ENCODE results near the gene PICK1.

PICK1 gene

GRCh38 chr22:38070250-38070921, 13.2 kb downstream of the PICK1 start:
- Histone ChIP-seq H3K27ac (ENCODE audit: insufficient read depth, low read depth, low read length, poor library complexity, severe bottlenecking) (peak overlapping the region; percentile 50), H3K4me1 (ENCODE audit: control insufficient read depth, insufficient read depth, low read length) (peaks cover 14% of the 10 kb centered on the region), H3K9me3 (ENCODE audit: control insufficient read depth, low read length) (no peaks in the 10 kb centered on the region), H3K36me3 (ENCODE audit: control insufficient read depth, insufficient read depth, low read length) (peaks cover 15% of the 10 kb centered on the region), H3K4me3 (ENCODE audit: insufficient read depth, low read depth, low read length) (no peak overlapping the region), H3K27me3 (ENCODE audit: control insufficient read depth, insufficient read depth, low read length, poor library complexity, severe bottlenecking) (no peaks in the 10 kb centered on the region)
- WGBS, 2 experiments, result 56 to 61% methylated on average over 11 of the region's 11 CpGs

- Histone ChIP-seq H3K9me3 (ENCODE audit: control insufficient read depth, low read length) (no peaks in the 10 kb centered on the region), H3K4me3 (ENCODE audit: insufficient read depth, low read depth, low read length) (no peak overlapping the region), H3K4me1 (ENCODE audit: control insufficient read depth, insufficient read depth, low read length) (peaks cover 15% of the 10 kb centered on the region), H3K27me3 (ENCODE audit: control insufficient read depth, insufficient read depth, low read length, poor library complexity, severe bottlenecking) (no peaks in the 10 kb centered on the region), H3K27ac (ENCODE audit: insufficient read depth, low read depth, low read length, poor library complexity, severe bottlenecking) (no peak overlapping the region), H3K36me3 (ENCODE audit: control insufficient read depth, insufficient read depth, low read length) (peaks cover 15% of the 10 kb centered on the region)
- 96% methylated on average over 22 of the region's 22 CpGs for WGBS, 2 experiments
Measured at GRCh38 chr22:38071421-38072321, 14.5 kb downstream of the PICK1 start.

GRCh38 chr22:38072322-38073149, 15.3 kb downstream of the PICK1 start:
- peaks cover 15% of the 10 kb centered on the region for H3K4me1 ChIP-seq (ENCODE audit: control insufficient read depth, insufficient read depth, low read length)
- H3K9me3 ChIP-seq (ENCODE audit: control insufficient read depth, low read length), result no peaks in the 10 kb centered on the region
- H3K27me3 ChIP-seq (ENCODE audit: control insufficient read depth, insufficient read depth, low read length, poor library complexity, severe bottlenecking), result no peaks in the 10 kb centered on the region
- H3K4me3 ChIP-seq (ENCODE audit: insufficient read depth, low read depth, low read length), result no peak overlapping the region
- H3K36me3 ChIP-seq (ENCODE audit: control insufficient read depth, insufficient read depth, low read length), result peaks cover 15% of the 10 kb centered on the region
- H3K27ac ChIP-seq (ENCODE audit: insufficient read depth, low read depth, low read length, poor library complexity, severe bottlenecking), result no peak overlapping the region
- WGBS, 2 experiments, result 94 to 96% methylated on average over 25 of the region's 25 CpGs

- H3K4me3 ChIP-seq (ENCODE audit: insufficient read depth, low read depth, low read length), result no peak overlapping the region
- H3K27me3 ChIP-seq (ENCODE audit: control insufficient read depth, insufficient read depth, low read length, poor library complexity, severe bottlenecking), result no peaks in the 10 kb centered on the region
- H3K27ac ChIP-seq (ENCODE audit: insufficient read depth, low read depth, low read length, poor library complexity, severe bottlenecking), result no peak overlapping the region
- H3K9me3 ChIP-seq (ENCODE audit: control insufficient read depth, low read length), result no peaks in the 10 kb centered on the region
- 95 to 97% methylated on average over 28 of the region's 28 CpGs for WGBS, 2 experiments
- peaks cover 15% of the 10 kb centered on the region for H3K36me3 ChIP-seq (ENCODE audit: control insufficient read depth, insufficient read depth, low read length)
- H3K4me1 ChIP-seq (ENCODE audit: control insufficient read depth, insufficient read depth, low read length), result peaks cover 15% of the 10 kb centered on the region
Measured at GRCh38 chr22:38073150-38074130, 16.2 kb downstream of the PICK1 start.

GRCh38 chr22:38074181-38075104, 17.2 kb downstream of the PICK1 start:
- Histone ChIP-seq H3K4me3 (ENCODE audit: insufficient read depth, low read depth, low read length) (no peak overlapping the region), H3K4me1 (ENCODE audit: control insufficient read depth, insufficient read depth, low read length) (peaks cover 13% of the 10 kb centered on the region), H3K27ac (ENCODE audit: insufficient read depth, low read depth, low read length, poor library complexity, severe bottlenecking) (no peak overlapping the region), H3K27me3 (ENCODE audit: control insufficient read depth, insufficient read depth, low read length, poor library complexity, severe bottlenecking) (peaks cover 1% of the 10 kb centered on the region), H3K9me3 (ENCODE audit: control insufficient read depth, low read length) (no peaks in the 10 kb centered on the region), H3K36me3 (ENCODE audit: control insufficient read depth, insufficient read depth, low read length) (peaks cover 15% of the 10 kb centered on the region)
- 95% methylated on average over 47 of the region's 47 CpGs for WGBS, 2 experiments

- Histone ChIP-seq H3K4me1 (ENCODE audit: control insufficient read depth, insufficient read depth, low read length) (peaks cover 6% of the 10 kb centered on the region), H3K4me3 (ENCODE audit: insufficient read depth, low read depth, low read length) (no peak overlapping the region), H3K9me3 (ENCODE audit: control insufficient read depth, low read length) (no peaks in the 10 kb centered on the region), H3K36me3 (ENCODE audit: control insufficient read depth, insufficient read depth, low read length) (peaks cover 15% of the 10 kb centered on the region), H3K27ac (ENCODE audit: insufficient read depth, low read depth, low read length, poor library complexity, severe bottlenecking) (no peak overlapping the region), H3K27me3 (ENCODE audit: control insufficient read depth, insufficient read depth, low read length, poor library complexity, severe bottlenecking) (peaks cover 9% of the 10 kb centered on the region)
- 93% methylated on average over 30 to 32 of the region's 32 CpGs for WGBS, 2 experiments
Measured at GRCh38 chr22:38075105-38075825, 18.1 kb downstream of the PICK1 start.

- Histone ChIP-seq H3K27ac (ENCODE audit: insufficient read depth, low read depth, low read length, poor library complexity, severe bottlenecking) (no peak overlapping the region), H3K4me1 (ENCODE audit: control insufficient read depth, insufficient read depth, low read length) (peaks cover 6% of the 10 kb centered on the region), H3K9me3 (ENCODE audit: control insufficient read depth, low read length) (no peaks in the 10 kb centered on the region), H3K27me3 (ENCODE audit: control insufficient read depth, insufficient read depth, low read length, poor library complexity, severe bottlenecking) (peaks cover 16% of the 10 kb centered on the region), H3K4me3 (ENCODE audit: insufficient read depth, low read depth, low read length) (no peak overlapping the region), H3K36me3 (ENCODE audit: control insufficient read depth, insufficient read depth, low read length) (peaks cover 15% of the 10 kb centered on the region)
- WGBS, 2 experiments, result 84 to 88% methylated on average over 11 to 13 of the region's 13 CpGs
Measured at GRCh38 chr22:38075961-38076360, 18.8 kb downstream of the PICK1 start.

- Histone ChIP-seq H3K9me3 (ENCODE audit: control insufficient read depth, low read length) (no peaks in the 10 kb centered on the region), H3K27ac (ENCODE audit: insufficient read depth, low read depth, low read length, poor library complexity, severe bottlenecking) (no peak overlapping the region), H3K4me3 (ENCODE audit: insufficient read depth, low read depth, low read length) (no peak overlapping the region), H3K27me3 (ENCODE audit: control insufficient read depth, insufficient read depth, low read length, poor library complexity, severe bottlenecking) (peaks cover 28% of the 10 kb centered on the region), H3K4me1 (ENCODE audit: control insufficient read depth, insufficient read depth, low read length) (peaks cover 12% of the 10 kb centered on the region), H3K36me3 (ENCODE audit: control insufficient read depth, insufficient read depth, low read length) (peaks cover 13% of the 10 kb centered on the region)
- 90 to 91% methylated on average over 12 of the region's 12 CpGs for WGBS, 2 experiments
Measured at GRCh38 chr22:38077096-38077495, 19.9 kb downstream of the PICK1 start.

Measured in ectodermal cell (in vitro differentiated cells).